NCI-H128 (cell line): ENCODE measurements around the gene CNTNAP4.

Experiments
- DNase-seq: peaks from one replicate; lab custom pipeline; 2025; ENCODE audit not compliant: unreplicated experiment; lab: John Stamatoyannopoulos, UW

The CNTNAP4 gene

GRCh38 chr16:76484020-76484419 is 206.8 kb downstream of the CNTNAP4 start:
- no peak for DNase-seq

DNA sequence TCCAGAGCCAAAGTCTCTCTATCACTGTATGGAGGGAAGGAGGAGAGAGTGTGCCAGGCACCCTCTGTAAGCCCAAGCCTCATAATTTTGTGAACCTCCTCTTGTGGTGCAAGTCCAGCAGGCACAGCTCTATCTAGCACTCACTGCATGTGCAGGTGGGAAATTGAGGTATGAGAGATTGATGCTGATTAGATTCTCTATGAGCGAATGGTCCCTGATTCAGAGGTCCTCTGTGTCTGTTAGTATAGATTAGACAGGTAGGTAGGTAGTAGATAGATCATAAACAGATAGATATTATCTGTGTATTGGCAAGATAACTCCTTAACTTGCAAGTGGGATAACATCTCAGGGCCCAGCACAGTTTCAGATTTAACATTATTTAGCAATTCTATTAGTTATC is 209.5 kb downstream of the CNTNAP4 start:
- DNase-seq = no peak

DNA sequence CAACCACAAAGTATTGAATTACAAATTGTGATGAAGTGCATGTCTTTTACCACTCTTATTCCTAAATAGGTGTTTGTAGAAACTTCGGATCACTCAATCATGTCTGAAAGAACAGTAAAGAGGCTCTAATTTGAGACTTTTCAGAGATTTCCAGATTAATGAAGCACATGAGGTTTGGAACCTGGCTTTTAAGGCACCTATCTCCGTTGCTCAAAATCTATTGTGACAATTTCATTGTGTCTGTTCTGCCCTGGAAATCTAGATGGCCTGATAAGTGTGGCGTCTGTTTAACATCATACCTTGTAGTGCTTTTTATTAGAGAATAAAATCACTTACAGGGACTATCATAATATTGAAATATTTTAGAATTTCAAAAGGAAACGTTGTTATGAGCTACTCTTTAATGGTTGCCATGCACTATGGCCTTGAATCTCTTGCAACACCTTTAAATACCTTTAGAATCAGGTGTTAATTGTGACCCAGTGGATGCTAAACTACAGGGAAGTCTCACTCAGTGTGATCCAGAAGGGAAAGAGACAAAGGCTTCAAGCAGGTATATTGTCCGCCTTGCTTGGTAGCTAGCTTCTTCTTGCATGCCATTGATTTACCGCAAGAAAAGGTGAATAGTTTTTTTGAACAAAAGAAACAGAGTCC is 210.3 kb downstream of the CNTNAP4 start:
- DNase-seq = no peak

- DNase-seq = no peak
These were observed 210.8 kb downstream of the CNTNAP4 start for GRCh38 chr16:76488065-76488417.

GRCh38 chr16:76490036-76490639 is 212.9 kb downstream of the CNTNAP4 start:
- no peak for DNase-seq

DNA sequence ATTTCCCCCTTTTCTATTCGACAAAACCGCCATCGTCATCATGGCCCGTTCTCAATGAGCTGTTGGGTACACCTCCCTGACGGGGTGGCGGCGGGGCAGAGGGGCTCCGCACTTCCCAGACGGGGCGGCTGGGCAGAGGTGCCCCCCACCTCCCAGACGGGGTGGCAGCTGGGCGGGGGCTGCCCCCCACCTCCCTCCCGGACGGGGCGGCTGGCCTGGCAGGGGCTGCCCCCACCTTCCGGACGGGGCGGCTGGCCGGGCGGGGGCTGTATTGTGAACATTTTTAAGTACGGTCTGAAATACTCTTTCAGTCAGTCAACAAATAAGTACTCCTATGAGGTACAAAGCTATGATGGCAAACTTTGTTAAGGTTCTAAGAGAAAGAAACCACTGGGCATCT is 222.8 kb downstream of the CNTNAP4 start:
- no peak for DNase-seq

GRCh38 chr16:76502063-76502462 is 224.9 kb downstream of the CNTNAP4 start:
- DNase-seq = no peak

- no peak for DNase-seq
These were observed 225.4 kb downstream of the CNTNAP4 start for GRCh38 chr16:76502555-76502954.

DNA sequence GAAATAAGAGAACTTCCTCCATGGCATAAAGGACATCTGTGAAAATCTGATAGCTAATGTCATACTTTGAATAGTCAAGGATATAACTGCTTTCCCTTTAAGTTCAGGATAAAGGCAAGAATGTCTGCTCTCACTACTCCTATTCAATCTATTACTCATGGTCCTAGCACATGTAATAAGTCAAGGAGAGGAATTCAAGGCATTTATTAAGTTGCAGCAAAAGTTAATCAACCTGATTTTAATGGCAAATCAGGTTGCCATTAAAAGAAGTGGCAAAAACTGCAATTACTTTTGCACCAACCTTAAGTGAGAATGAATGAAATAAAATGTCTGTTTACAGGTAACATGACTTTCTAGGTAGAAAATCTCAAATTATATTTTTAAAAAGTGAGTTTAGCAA is 225.9 kb downstream of the CNTNAP4 start:
- no peak for DNase-seq

DNA sequence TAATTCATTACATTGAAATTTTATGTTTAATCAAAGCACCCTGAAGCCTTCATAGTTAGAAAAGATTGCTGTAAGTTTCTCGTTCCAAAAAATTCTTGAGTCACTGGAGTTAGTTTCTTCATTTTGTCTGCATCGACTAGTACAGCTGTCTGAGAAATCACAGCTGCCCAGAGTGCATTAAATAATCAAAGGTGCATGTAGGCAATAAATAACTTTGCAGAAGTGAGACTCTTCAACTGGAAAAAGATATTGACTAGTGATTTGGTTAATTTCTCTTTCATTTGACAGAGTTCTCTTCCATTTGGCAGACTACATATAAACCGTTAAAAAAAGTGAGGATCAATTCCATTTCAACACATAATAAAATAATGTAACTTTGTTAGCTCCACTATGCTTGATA is 234.0 kb downstream of the CNTNAP4 start:
- DNase-seq = no peak

DNA sequence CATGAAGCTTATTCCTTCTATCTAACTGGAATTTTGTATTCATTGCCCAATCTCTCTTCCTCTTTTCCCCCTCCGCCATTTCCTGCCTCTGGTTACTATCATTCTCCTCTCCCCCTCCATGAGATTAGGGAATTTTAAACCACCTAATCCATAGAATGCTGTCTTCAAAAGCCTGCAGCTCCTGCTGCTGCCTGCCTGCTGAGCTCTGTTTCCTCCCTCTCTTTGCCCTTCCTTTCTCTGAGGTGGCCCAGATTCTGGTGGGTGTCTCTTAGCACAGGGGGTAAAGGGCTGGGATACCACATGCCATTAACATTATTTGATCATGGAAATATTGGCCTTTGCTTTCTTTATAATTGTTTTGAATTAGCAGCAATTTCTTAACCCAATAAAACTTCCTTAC is 241.6 kb downstream of the CNTNAP4 start:
- DNase-seq = no peak

GRCh38 chr16:76524356-76524755 is 247.2 kb downstream of the CNTNAP4 start:
- no peak for DNase-seq

- no peak for DNase-seq
These were observed 247.6 kb downstream of the CNTNAP4 start for GRCh38 chr16:76524769-76525168.

DNA sequence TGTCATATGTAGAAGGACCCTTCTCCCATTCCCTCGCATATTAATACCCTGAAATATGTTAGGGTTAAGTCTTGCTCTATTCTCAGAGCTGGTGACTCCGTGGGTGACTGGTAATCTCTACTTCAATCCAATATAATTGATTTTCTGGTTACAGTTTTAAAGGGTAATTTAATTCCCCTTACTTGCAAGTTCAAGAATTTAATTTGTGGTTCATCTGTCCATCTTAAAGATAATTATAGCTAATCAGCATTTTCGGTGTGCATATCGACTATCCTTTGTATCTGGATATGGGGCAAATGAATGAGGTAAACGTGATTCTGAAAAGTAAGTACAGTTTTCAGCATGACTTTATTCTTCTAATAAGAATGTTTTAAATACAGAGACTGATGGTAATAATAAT is 250.0 kb downstream of the CNTNAP4 start:
- DNase-seq = no peak

DNA sequence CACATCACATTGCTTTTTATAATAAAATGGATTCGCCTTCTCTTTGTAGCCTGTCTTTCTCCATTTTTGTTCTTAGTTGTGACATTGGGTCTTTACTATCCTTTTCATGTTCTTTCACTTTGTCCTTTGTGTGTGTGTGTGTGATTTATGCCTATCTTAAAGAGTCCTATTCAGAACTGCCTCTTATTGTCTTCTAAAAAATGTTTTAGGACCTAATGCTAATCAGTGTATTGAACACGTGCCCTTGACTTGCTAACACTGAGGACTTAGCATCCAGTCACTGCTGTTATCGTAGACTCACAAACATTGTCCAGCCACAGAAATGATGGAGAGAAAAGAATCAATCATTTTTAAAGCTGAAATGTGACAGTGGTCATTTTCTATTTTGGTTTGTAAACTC is 251.9 kb downstream of the CNTNAP4 start:
- DNase-seq = no peak

DNA sequence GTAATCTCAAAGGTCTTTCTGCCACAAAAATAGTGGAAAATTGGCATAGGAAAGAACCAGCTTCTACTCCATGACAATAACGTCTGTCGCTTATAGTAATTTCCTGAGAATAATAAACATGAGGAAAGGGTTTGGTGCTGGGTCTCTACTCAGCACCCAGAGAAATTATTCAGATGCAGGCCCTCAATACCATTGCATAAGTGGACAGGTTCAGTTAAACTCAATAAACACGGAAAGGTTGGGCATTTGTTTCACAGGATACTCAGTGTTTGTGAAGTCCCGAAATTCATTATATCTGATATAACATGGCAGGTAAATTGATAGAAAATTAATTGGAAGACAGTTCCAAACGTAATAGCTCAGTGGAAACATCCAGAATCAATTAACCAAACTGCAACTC is 254.0 kb downstream of the CNTNAP4 start:
- DNase-seq = no peak

DNA sequence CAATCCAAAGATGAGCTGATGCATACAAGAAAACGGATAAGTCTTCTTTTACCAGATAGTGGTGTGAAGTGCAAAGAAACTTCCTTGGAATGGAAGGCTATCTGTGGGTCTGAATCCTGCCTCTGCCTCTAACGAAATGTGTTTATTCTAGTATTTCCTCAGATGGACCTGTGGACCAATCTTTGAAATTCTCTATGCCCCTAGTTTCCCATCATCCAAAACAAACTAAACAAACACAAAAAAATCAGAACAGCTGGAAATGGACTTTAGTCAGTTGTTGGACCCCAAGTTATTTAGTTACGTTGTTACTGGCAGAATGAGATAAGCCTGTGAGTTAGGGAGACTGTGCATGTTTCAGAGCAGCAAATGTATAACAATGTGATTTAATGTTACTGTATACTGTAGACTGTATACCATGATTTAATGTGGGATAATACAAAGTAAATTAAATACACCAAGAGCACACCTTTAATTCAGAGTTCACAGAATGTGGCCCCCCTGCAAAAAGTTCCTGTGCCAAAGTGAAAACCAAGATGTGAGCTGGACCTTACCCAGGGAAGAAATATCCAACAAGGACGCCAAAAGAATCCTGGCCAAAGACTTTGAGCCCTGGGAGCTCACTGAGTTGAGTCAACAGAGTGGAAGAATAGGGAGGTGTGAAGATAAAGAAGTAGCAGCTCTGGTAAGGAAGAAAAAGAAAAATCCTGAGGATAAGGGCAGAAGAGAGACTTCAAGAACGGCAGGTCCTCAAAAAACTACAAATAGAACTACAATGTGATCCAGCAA is 255.2 kb downstream of the CNTNAP4 start:
- no peak for DNase-seq

DNA sequence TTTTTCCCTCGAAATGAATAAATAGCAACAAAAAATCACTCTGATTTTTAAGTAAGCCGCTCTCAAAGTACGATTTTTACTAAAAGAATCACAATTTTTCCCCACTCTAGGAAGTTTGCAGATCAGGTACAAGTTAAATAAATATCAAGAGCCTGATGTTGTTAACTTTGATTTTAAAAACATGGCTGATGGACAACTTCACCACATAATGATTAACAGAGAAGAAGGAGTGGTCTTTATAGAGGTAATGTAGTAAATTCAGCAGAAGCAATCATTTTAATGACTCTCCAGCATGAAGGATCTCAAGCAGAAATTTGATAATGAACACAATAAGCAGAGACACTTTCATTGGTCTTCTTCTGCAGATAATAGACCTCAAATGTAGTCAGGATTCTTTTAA is 262.4 kb downstream of the CNTNAP4 start:
- DNase-seq = no peak

GRCh38 chr16:76541070-76541469 is 263.9 kb downstream of the CNTNAP4 start:
- DNase-seq = no peak

DNA sequence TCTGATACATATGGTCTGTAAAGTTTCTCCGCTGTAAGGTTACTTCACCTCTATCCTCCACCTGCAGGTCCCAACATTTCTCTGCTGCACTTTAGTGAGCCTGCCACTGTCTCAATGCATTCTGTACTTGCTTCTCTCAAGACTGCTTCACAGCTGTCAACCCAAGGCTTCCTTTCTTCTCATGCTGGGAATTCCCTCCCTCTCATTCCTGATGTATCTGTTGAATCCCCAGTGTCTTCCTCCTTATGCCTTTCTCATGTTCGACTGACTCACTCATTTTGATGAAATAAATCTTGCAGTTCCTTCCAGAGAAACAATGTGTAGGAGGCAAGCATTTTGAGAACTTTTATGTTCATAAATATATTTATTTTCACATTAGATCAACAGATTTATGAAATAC is 288.3 kb downstream of the CNTNAP4 start:
- no peak for DNase-seq

- no peak for DNase-seq
These were observed 294.6 kb downstream of the CNTNAP4 start for GRCh38 chr16:76571755-76572154.

- no peak for DNase-seq
These were observed 296.1 kb downstream of the CNTNAP4 start for GRCh38 chr16:76573281-76573680.
